NCI-H460 (cell line): Measurements from ENCODE around the gene AGPAT3. TPM values are rescaled to one million over a fixed set of nuclear protein-coding genes. Genes with fewer than 3 reads are reported as not detected.
"Not testable (repeated sequence)": the region's sequence is repeated elsewhere in the genome, so short reads cannot be mapped to it uniquely, and the experiment has no call there.

Experiments
- DNase-seq: peaks from one replicate; pipeline ENCODE4 v3.0.0-alpha.2; 2016; ENCODE audit warnings: low read depth; ENCODE audit errors: extremely low read depth
- total RNA-seq: library from RNA; depleted of rRNA; stranded (reverse); fragments of >200 nt; shearing (Covaris generic); gene quantifications from 2 replicates; pipeline ENCODE4 v1.2.3, GENCODE V29; 2014

Gene AGPAT3
- total RNA-seq, 1 experiment from 2014 or later: 27.5 TPM

GRCh38 chr21:43881935-43882334 lies 16.9 kb downstream of the AGPAT3 start:
- DNase-seq: no peak

GRCh38 chr21:43882952-43883545 lies 18.0 kb downstream of the AGPAT3 start:
- no peak for DNase-seq

GRCh38 chr21:43884012-43884860 lies 19.2 kb downstream of the AGPAT3 start:
- DNase-seq: no peak

- DNase-seq: no peak
Measured at GRCh38 chr21:43884861-43885417, 19.9 kb downstream of the AGPAT3 start.

GRCh38 chr21:43885721-43886120 lies 20.7 kb downstream of the AGPAT3 start:
- DNase-seq: no peak

GRCh38 chr21:43886565-43886964 lies 21.5 kb downstream of the AGPAT3 start:
- no peak for DNase-seq

GRCh38 chr21:43889069-43889468 lies 24.0 kb downstream of the AGPAT3 start:
- no peak for DNase-seq

DNA sequence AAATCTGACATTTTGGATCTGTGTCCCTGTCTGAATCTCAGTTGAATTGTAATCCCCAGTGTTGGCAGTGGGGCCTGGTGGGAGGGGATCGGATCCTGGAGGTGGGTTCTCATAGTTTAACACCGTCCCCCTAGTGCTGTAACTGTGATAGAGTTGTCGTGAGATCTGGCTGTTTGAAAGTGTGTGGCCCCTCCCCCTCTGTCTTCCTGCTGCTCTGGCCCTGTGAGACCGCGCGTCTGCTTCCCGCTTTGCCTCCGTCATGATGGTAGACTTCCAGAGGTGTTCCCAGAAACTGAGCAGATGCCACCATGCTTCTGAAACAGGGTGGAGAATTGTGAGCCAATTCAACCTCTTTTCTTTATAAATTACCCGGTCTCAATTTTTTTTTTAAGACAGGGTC lies 25.0 kb downstream of the AGPAT3 start:
- no peak for DNase-seq

GRCh38 chr21:43892334-43892733 lies 27.3 kb downstream of the AGPAT3 start:
- no peak for DNase-seq

GRCh38 chr21:43892984-43893535 lies 28.0 kb downstream of the AGPAT3 start:
- no peak for DNase-seq

- DNase-seq: no peak
Measured at GRCh38 chr21:43893536-43894205, 28.6 kb downstream of the AGPAT3 start.

DNA sequence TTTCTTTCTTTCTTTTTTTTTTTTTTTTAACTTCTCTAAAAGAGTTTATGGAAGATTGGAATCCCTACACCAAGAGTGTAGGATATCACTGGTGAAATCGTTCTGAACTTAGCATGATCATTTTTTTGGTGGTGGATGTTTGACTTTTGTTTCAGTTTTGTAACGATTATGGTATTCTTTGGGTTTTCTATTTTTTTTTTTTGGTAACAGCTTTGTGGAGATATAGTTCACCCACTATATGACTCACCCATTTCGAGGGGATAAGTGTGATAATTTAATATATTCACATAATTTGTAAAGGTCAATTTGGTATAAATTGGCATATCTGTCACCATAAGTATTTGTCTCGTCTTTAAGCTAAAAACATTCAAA lies 29.2 kb downstream of the AGPAT3 start:
- DNase-seq: no peak

DNA sequence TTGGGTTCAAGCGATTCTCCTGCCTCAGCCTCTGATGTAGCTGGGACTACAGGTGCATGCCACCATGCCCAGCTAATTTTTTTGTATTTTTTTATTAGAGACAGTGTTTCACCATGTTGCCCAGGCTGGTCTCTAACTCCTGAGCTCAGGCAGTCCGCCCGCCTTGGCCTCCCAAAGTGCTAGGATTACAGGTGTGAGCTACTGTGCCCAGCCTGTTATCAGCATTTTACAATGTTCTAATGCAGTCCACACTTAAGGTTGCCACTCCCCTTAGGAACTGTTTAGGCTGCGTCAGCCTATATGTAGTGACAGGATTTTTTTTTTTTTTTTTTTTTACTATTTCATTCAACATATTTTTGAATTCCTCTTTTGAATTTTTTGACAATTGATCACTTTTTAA lies 30.2 kb downstream of the AGPAT3 start:
- no peak for DNase-seq

DNA sequence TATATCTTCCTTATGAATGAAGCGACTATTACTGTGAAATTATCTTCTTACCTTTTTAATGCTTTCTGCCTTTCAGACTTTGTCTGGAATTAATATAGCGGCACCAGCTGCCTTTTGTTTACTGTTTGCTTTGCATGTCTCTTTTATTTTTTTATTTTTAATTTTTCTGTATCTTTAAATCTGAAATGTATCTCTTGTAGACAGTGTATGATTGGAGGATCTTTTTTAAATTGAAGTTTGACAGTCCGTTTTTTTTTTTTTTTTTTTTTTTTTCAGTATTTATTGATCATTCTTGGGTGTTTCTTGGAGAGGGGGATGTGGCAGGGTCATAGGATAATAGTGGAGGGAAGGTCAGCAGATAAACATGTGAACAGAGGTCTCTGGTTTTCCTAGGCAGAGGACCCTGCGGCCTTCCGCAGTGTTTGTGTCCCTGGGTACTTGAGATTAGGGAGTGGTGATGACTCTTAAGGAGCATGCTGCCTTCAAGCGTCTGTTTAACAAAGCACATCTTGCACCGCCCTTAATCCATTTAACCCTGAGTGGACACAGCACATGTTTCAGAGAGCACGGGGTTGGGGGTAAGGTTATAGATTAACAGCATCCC lies 31.8 kb downstream of the AGPAT3 start:
- not testable (repeated sequence) for DNase-seq

DNA sequence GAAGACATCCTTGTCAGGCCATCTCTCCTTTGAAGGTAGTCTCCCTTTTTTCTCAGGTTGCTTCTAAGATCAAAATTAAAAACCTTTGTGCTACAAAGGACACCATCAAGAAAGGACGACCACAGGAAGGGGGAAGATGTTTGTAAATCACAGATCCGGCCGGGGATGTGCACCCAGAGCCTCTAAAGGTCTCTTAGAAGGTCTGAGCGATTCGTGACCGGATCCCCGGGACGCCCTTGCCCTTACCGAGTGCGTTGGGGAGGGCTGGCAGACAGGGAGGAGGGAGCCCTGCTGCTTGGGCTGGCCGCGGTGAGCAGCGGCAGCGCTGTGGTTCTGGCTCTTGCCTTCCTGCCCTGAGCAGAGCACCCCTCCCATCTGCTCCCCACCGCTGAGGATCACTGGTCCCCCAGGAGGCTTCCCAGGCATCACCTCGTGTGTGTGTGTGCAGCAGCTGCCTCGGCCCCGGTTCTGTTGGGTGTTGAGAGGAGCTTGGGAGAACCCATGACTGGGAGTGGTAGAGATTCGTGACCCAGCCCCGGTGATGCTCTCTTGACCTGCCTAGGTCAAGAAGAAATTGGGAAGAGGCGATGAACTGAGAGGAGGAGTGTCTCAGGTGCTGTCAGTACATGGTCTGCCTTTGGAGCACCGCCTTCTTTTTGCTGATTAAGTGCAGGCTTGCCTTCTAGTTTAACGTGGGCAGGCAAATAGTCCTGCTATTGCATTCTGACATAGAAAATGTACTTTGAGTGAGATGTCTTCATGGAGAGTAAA lies 34.5 kb downstream of the AGPAT3 start:
- DNase-seq: no peak

DNA sequence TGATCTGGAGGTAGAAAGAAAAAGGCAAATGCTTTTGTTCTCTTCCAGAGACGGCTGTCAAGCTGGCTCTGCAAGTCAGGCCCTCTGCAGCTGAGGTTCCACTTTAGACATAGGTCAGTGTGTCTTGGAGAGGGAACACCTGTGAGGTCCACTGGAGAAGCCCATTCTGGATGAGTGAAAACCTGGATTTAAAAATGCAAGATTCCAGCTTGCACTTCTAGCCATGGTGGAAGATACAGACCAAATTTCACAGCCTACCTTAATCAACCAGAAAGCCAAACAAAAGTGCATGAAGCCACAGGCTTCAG lies 35.0 kb downstream of the AGPAT3 start:
- no peak for DNase-seq

- DNase-seq: no peak
Measured at GRCh38 chr21:43900690-43901089, 35.7 kb downstream of the AGPAT3 start.

DNA sequence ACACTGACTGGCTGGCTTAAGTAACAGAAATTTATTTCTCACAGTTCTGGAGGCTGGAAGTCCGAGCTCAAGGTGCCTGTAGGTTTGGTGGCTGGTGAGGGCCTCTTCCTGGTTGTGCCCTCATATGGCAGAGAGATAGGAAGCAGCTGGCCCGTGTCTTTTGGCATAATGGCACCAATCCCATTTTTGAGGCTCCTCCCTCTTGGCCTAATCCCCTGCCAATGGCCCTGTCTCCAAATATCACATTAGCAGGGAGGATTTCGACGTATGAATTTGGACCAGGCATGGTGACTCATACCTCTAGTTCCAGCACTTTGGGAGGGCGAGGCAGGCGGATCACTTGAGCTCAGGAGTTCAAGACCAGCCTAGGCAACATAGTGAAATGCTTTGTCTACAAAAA lies 37.4 kb downstream of the AGPAT3 start:
- DNase-seq: no peak

DNA sequence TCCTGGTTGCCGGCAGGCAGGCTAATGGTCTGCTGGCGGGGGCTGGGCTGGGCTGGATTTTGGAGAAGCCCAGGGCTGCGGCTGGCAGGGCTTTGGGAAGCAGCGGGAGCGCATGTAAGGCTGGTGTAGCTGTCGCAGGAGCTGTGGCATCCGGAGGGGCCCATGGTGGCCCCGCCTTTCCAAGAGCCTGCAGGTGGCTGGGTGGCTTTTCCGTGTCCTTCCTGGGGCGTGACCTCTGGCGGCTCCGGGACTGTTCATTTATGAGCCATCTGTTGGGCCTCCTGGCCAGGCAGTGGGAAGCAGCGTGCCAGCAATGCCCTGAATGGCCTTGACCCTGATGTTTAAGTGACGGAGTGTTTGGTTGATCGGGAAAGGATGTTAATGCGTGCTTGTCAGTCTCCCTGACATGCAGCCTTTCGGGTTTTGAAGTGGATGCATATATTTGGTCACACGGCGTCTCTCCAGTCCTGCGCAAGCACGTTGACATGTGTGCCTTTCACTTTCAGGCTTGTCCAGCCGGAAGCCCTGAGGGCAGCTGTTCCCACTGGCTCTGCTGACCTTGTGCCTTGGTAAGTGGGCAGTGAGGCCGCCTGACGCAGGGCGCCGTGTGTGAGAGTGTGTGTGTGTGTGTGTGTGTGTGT lies 38.5 kb downstream of the AGPAT3 start:
- no peak for DNase-seq

DNA sequence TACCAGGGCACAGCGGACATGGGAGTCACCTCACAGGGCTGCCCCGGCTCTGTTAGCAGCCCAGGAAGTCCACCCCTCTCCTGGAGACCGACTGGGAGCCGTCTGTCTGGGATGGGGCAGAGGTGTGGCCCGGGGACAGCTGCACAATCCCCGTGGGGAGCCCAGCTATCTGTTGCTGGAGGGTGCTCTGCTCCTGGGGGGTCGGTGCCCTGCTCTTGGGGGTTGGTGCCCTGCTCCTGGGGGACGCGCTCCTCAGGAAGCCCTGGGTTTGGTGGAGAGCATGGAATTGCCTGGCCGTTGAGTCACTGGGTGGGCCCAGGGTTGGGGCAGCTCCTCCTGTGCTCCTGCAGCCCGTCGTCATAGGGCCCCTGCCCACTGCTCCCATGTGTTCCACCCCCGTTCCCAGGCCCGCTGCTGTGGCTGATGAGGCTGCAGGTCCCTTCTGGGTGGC lies 39.3 kb downstream of the AGPAT3 start:
- no peak for DNase-seq
